HTERT RPE-1 (cell line): Measurements from ENCODE around the gene ERV3-1.
"Not testable (repeated sequence)": the region's sequence is repeated elsewhere in the genome, so short reads cannot be mapped to it uniquely, and the experiment has no call there.

Experiments used
- in situ Hi-C: fragments of 300-500 bp; cut with MboI; formaldehyde crosslinking; loops from 4 replicates; pipeline ENCODE4 v1.14.3; 2020; ENCODE audit warnings: low sequenced_read_pairs

The ERV3-1 gene

GRCh38 chr7:65006094-65006992 is at the start of gene ERV3-1:
ERV3-1 (minus strand) TSS chr7:65006687; CDS start chr7:64993026, 13,661 bp downstream.
- in situ Hi-C loops, result no loop called here

DNA sequence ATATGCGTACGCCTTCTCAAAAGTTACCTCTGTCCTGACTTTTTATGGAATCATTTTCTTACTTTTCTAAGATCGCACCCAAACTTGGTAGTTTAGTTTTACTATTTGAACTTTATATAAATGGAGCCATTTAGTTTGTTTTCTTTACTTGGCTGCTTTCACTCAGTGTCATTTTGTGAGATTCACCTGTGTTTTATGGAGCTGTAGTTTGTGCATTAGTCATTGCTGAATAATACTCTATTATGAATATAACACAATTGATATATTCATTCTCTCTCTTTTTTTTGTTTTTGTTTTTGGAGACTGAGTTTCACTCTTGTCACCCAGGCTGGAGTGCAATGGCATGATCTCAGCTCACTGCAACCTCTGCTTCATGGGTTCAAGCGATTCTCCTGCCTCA is 49.3 kb upstream of the ERV3-1 start:
- in situ Hi-C loops, result not testable (repeated sequence)

GRCh38 chr7:65054466-65054994 is 48.0 kb upstream of the ERV3-1 start:
- in situ Hi-C loops, result not testable (repeated sequence)

DNA sequence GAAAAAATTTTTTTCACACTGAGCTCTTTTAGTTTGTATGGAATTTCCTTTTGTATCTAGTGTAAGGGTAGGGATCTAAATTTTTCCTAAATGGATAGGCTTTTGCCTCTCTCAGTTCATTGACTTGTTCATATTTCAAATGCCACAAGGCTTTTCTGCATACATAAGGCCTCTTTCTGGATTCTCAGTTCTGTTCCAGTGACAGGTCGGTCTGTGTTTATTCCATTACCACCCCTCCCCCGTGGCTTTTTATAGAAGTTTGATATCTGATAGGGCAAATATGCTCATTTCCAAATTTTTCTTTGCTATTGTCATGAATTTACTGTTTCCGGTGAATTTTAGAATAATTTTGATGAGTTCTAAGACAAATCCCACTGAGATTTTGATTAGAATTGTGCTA is 45.2 kb upstream of the ERV3-1 start:
- in situ Hi-C loops, result not testable (repeated sequence)

DNA sequence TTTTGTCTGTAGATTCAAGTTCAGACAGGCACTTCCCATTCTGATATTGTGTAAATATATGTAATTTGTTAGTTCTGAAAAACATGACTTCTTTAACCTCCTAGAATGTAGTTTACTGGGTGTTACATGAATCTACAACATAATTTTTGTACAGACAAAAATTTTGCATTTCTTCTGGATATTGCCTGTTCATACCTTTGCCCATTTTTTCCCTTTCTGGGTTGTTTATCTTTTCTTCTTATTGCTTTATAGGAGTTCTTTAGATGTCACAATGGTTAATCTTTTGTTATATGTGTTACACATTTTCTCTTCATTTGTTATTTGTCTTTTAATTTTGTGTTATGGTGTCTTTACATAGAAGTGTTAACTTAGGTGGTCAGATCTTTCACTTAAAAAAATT is 44.7 kb upstream of the ERV3-1 start:
- in situ Hi-C loops, result not testable (repeated sequence)

- in situ Hi-C loops, result not testable (repeated sequence)
Measured at GRCh38 chr7:65046329-65046728, 39.8 kb upstream of the ERV3-1 start.

DNA sequence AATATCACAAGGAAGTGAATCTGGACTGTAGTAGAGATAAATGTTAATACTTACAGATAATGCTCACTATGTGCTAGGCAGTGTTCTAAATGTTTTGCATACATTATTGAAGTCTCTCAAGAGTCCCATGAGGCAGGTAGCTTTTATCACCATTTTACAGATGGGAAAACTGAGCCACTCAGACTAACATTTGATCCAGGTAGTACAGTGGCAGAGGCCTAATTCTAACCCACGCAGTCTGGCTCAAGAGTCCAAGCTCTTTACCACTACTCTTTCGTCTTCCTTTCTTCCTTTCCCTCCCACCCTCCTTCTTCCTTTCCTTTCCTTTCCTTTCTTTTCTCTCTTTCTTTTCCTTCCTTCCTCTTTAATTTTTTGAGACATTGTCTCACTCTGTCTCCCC is 39.1 kb upstream of the ERV3-1 start:
- in situ Hi-C loops, result not testable (repeated sequence)

- in situ Hi-C loops, result not testable (repeated sequence)
Measured at GRCh38 chr7:65038767-65039166, 32.3 kb upstream of the ERV3-1 start.

DNA sequence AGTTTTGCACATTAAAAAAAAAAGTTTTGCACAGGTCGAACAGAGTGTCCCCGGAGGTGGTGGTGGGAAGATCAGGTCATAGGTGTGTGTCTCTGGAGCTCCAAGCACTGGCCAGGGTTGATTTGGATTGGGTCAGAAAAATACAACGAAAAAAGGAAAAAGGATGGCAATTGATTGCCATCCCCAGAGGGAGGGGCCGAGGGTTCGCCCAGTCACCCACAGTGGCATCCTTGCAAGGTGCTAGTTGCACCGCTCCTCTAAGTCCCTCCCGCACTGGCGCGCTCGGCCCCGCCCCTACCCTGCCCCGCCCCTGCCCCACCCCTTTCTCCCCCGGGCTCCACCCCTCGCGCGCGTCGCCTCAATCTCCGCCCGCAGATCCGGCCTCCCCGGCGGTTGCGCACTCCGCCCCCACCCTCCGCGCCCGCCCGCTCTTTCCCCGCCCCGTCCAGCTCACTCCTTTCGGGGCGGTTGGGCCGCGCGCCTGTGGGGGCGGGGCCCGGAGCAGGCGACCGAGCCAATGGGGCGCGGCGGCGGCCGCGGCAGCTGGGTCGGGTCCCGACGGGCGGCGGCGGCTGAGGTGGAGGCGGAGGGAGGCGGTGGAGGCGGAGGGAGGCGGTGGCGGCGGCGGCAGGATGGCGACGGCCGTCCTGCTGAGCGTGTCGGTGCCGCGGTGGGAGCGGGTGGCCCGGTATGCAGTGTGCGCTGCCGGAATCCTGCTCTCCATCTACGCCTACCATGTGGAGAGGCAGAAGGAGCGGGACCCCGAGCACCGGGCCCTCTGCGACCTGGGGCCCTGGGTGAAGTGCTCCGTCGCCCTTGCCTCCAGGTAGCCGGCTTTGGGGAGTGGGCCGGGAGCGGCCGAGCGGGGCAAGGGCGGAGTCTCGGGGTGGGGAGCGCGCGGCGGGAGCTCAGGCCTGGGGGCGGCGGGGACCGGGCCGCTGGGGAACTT is 31.5 kb upstream of the ERV3-1 start:
- in situ Hi-C loops, result no loop called here

- in situ Hi-C loops, result not testable (repeated sequence)
Measured at GRCh38 chr7:65036526-65036925, 30.0 kb upstream of the ERV3-1 start.

- in situ Hi-C loops, result not testable (repeated sequence)
Measured at GRCh38 chr7:65035469-65035868, 29.0 kb upstream of the ERV3-1 start.

- in situ Hi-C loops, result not testable (repeated sequence)
Measured at GRCh38 chr7:65034120-65034782, 27.8 kb upstream of the ERV3-1 start.

DNA sequence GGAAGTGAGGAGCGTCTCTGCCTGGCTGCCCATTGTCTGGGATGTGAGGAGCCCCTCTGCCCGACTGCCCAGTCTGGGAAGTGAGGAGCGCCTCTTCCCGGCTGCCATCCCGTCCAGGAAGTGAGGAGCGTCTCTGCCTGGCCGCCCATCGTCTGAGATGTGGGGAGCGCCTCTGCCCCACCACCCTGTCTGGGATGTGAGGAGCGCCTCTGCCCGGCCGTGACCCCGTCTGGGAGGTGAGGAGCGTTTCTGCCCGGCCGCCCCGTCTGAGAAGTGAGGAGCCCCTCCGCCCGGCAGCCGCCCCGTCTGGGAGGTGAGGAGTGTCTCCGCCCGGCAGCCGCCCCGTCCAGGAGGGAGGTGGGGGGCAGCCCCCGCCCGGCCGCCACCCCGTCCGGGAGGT is 26.9 kb upstream of the ERV3-1 start:
- in situ Hi-C loops, result not testable (repeated sequence)

DNA sequence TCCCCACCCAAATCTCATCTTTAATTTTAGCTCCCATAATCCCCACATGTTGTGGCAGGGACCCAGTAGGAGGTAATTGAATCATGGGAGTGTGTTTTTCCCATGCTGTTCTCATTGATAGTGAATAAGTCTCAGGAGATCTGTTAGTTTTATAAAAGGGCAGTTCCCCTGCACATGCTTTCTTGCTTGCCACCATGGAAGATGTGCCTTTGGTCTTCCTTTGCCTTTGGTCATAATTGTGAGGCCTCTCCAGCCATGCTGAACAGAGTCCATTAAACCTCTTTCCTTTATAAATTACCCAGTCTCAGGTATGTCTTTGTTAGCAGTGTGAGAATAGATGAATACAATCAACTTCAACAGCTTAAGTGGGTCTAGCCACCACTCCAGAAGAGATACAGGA is 18.5 kb upstream of the ERV3-1 start:
- in situ Hi-C loops, result not testable (repeated sequence)

- in situ Hi-C loops, result not testable (repeated sequence)
Measured at GRCh38 chr7:65020978-65021377, 14.5 kb upstream of the ERV3-1 start.

DNA sequence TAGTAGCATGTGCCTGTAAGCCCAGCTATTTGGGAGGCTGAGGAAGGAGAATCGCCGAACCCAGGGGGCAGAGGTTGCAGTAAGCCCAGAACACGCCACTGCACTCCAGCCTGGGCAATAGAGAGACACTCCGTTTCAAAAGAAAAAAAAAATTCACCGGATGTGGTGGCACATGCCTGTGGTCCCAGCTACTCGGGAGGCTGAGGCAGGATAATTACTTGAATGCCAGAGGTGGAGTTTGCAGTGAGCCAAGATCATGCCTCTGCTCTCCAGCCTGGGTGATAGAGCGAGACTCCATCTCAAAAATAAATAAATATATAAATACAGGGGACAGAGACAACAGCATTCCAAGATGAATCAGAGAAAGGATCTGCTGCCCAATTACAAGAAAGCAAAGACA is 3.4 kb upstream of the ERV3-1 start:
- in situ Hi-C loops, result not testable (repeated sequence)

GRCh38 chr7:65009394-65009793 is 2.9 kb upstream of the ERV3-1 start:
- in situ Hi-C loops, result not testable (repeated sequence)

GRCh38 chr7:65007036-65007435 is 549 bp upstream of the ERV3-1 start:
- in situ Hi-C loops, result not testable (repeated sequence)

DNA sequence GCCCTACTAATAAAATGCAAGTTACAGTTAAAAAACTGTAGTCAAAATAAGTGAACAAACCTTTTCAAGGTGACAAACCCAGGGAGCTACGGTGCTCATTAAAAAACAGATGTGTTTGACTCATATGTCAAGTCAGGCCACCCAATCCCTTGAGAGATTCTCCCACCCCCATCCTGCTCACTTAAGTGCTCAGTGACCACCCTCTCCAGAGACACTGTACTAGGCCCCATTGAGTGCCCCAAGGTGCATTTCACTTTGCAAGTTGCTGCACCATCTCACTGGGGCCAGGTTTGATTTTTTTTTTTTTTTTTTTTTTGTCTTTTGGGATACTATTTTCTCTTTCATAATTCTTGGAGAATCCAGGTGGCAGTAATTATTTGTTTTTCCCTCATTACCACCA is 1.9 kb downstream of the ERV3-1 start:
- in situ Hi-C loops, result no loop called here

DNA sequence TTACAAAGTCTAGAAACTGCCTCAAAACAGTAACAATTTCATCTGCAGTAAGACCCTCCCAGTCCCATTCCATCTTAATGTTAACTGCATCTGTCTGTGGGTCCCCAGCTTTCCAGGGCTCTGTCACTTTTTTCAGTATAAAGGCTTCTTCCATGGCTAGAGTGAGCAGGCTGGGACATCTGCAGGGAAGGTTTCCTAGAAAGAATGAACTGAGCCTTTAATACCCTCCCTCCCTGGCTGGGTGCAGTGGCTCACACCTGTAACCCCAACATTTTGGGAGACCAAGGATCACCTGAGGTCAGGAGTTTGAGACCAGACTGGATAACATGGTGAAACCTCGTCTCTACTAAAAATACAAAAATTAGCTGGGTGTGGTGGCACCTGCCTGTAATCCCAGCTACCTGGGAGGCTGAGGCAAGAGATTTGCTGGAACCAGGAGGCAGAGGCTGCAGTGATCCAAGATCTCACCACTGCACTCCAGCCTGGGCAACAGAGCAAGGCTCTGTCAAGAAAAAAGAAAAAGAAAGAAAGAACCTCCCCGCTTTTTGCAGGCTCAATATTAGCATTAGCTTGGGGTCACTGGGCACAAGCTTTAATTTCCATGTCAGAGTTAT is 3.4 kb downstream of the ERV3-1 start:
- in situ Hi-C loops, result no loop called here
